Activated CD8-positive, alpha-beta memory T cell treated with anti-CD3 and anti-CD28 coated beads, Interleukin-2, amount 10 ng/mL, durations not matched to agents 7 days and 5 days (primary cell): ENCODE data around the gene MARCHF6. TPM values are rescaled to one million over a fixed set of nuclear protein-coding genes. Genes with fewer than 3 reads are reported as not detected.
A peak's percentile ranks its signal among the peaks of the same experiment; 100 is the strongest.
"Not testable (repeated sequence)": the region's sequence is repeated elsewhere in the genome, so short reads cannot be mapped to it uniquely, and the experiment has no call there.

Source experiments
- ATAC-seq: fragments of 150-1000 bp; cut with Tn5 transposase; one replicate; pipeline ENCODE4 v1.10.0; 2021; ENCODE audit warnings: moderate library complexity
- CTCF ChIA-PET: fragments of 350-600 bp; sonication (Branson Sonifier 250); formaldehyde crosslinking; loops from one replicate; lab custom pipeline; 2021; ENCODE audit warnings: antibody characterized with exemption; lab: Charles Lee
- DNase-seq: peaks from one replicate; pipeline ENCODE4 v3.0.0-alpha.2; 2020
- H3K27ac Mint-ChIP-seq: one replicate; pipeline ENCODE4 v1.8.0; 2021; ENCODE audit warnings: mild to moderate bottlenecking, mixed read lengths
- H3K27me3 Mint-ChIP-seq: one replicate; pipeline ENCODE4 v1.8.0; 2021; ENCODE audit warnings: mixed read lengths
- H3K36me3 Mint-ChIP-seq: one replicate; pipeline ENCODE4 v1.8.0; 2021; ENCODE audit warnings: mild to moderate bottlenecking, mixed read lengths
- H3K4me1 Mint-ChIP-seq: one replicate; pipeline ENCODE4 v1.8.0; 2021; ENCODE audit warnings: mixed read lengths
- H3K4me3 Mint-ChIP-seq: one replicate; pipeline ENCODE4 v1.8.0; 2021; ENCODE audit warnings: mild to moderate bottlenecking, moderate library complexity, mixed read lengths
- H3K9me3 Mint-ChIP-seq: one replicate; pipeline ENCODE4 v1.8.0; 2022; ENCODE audit warnings: low read depth, mixed read lengths
- total RNA-seq, 2 experiments: library from RNA; stranded (reverse); gene quantifications; one replicate each; pipeline ENCODE4 v1.2.3, GENCODE V29; 2021

Gene MARCHF6
- total RNA-seq, 2 experiments from 2014 or later, result 88.5 to 89.9 TPM

- CTCF ChIA-PET, result interaction anchor here (0.6 kb wide), 1 partner anchor 246 kb away, joined by 3 read pairs; no protein-coding TSS in a partner anchor
- no peak for DNase-seq
- ATAC-seq, result no peak
- H3K36me3 Mint-ChIP-seq, result peaks cover 31% of the 10 kb centered on the region
- H3K9me3 Mint-ChIP-seq, result no peaks in the 10 kb centered on the region
- no peak overlapping the region for H3K4me3 Mint-ChIP-seq
- H3K4me1 Mint-ChIP-seq, result no peaks in the 10 kb centered on the region
- no peaks in the 10 kb centered on the region for H3K27me3 Mint-ChIP-seq
- no peak overlapping the region for H3K27ac Mint-ChIP-seq
These were observed 37.6 kb downstream of the MARCHF6 start for GRCh38 chr5:10391130-10391529.

- CTCF ChIA-PET, H3K4me1 Mint-ChIP-seq, DNase-seq, H3K27me3 Mint-ChIP-seq, ATAC-seq, H3K4me3 Mint-ChIP-seq, H3K27ac Mint-ChIP-seq, H3K9me3 Mint-ChIP-seq: not testable (repeated sequence)
- peaks cover 39% of the 10 kb centered on the region for H3K36me3 Mint-ChIP-seq
These were observed 39.3 kb downstream of the MARCHF6 start for GRCh38 chr5:10392567-10393328.

DNA sequence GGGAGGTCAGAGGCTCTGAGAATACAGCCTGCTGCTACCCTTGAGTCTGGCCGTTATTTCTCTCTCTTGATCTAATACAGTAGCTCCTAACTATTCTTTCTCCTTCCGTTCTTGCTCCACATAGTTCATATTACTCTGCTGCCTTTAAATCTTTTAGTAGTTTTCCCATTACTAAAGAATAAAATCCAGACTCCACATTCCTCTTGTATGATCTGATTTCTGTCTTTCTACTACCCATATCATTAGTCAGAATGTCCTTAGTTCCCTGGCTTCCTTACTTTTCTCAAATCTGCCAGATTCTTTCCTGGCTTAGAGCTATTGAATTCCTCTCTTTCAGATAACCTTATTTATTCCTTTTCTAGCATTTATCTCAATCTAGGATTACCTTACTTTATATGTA lies 40.0 kb downstream of the MARCHF6 start:
- CTCF ChIA-PET, result no interaction called here
- H3K4me1 Mint-ChIP-seq, result no peaks in the 10 kb centered on the region
- H3K27me3 Mint-ChIP-seq, result no peaks in the 10 kb centered on the region
- no peak overlapping the region for H3K4me3 Mint-ChIP-seq
- H3K36me3 Mint-ChIP-seq, result peaks cover 43% of the 10 kb centered on the region
- DNase-seq (no peak), ATAC-seq (no peak)
- H3K9me3 Mint-ChIP-seq, result no peaks in the 10 kb centered on the region
- no peak overlapping the region for H3K27ac Mint-ChIP-seq

- Mint-ChIP-seq H3K9me3 (no peaks in the 10 kb centered on the region), H3K36me3 (peaks cover 39% of the 10 kb centered on the region), H3K27me3 (no peaks in the 10 kb centered on the region), H3K27ac (no peak overlapping the region), H3K4me1 (peaks cover 7% of the 10 kb centered on the region), H3K4me3 (no peak overlapping the region)
- no peak for DNase-seq
- CTCF ChIA-PET, result interaction anchor here (0.7 to 1.0 kb wide), 2 partner anchors 14 to 28 kb away, joined by 3 to 4 read pairs; no protein-coding TSS in a partner anchor
- ATAC-seq, result no peak
These were observed 43.1 kb downstream of the MARCHF6 start for GRCh38 chr5:10396552-10396951.

DNA sequence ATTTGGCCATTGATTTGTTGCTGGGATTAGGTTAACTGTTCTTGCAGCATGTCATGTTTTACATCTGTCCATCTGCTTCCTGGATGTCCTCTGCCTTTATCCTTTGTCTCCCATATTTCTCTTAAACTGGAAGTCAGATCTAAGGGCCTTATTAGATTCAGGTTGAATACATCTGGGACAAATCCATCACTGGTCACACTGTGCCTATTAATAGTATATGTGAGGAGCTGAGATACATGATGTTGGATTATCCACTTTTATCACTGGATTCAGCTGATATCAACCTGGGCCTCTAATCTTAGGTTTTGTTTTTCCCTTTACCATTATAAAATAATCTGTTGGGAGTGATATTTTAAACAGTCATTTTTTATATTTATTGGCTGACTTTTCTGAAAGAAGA lies 46.3 kb downstream of the MARCHF6 start:
- ATAC-seq (no peak), DNase-seq (no peak)
- Mint-ChIP-seq H3K27me3 (no peaks in the 10 kb centered on the region), H3K4me3 (no peak overlapping the region), H3K4me1 (peaks cover 11% of the 10 kb centered on the region), H3K27ac (no peak overlapping the region), H3K9me3 (no peaks in the 10 kb centered on the region), H3K36me3 (peaks cover 37% of the 10 kb centered on the region)
- CTCF ChIA-PET, result interaction anchor here (1.0 kb wide), 1 partner anchor 116 kb away, joined by 3 read pairs; no protein-coding TSS in a partner anchor

GRCh38 chr5:10400411-10400810 lies 46.9 kb downstream of the MARCHF6 start:
- H3K9me3 Mint-ChIP-seq, result no peaks in the 10 kb centered on the region
- H3K4me1 Mint-ChIP-seq, result peaks cover 11% of the 10 kb centered on the region
- DNase-seq (no peak), ATAC-seq (no peak)
- CTCF ChIA-PET, result interaction anchor here (1.0 kb wide), 1 partner anchor 116 kb away, joined by 3 read pairs; no protein-coding TSS in a partner anchor
- H3K4me3 Mint-ChIP-seq, result no peak overlapping the region
- peaks cover 35% of the 10 kb centered on the region for H3K36me3 Mint-ChIP-seq
- no peaks in the 10 kb centered on the region for H3K27me3 Mint-ChIP-seq
- no peak overlapping the region for H3K27ac Mint-ChIP-seq

DNA sequence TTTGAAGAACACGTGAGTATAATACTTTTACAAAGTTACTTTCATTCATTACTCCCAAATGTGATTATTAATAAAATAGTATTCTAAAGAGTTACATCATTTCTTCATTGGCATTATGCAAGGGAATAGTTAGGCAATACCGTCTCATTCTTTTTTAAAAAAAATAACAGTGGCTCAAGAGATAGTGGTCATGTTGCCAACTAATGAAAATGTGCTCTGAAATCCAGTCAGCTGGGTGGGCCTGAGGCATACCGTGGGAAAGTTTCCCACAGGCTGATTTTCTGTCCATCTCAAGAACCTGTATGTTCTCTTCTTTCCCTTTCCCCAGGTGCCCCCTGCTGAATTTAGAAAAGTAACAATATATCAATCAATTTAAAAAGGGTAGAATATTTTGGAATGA lies 47.3 kb downstream of the MARCHF6 start:
- DNase-seq, result no peak
- Mint-ChIP-seq H3K4me1 (peaks cover 11% of the 10 kb centered on the region), H3K36me3 (peaks cover 37% of the 10 kb centered on the region), H3K4me3 (no peak overlapping the region), H3K9me3 (no peaks in the 10 kb centered on the region), H3K27ac (no peak overlapping the region), H3K27me3 (no peaks in the 10 kb centered on the region)
- CTCF ChIA-PET, result no interaction called here
- ATAC-seq, result no peak

DNA sequence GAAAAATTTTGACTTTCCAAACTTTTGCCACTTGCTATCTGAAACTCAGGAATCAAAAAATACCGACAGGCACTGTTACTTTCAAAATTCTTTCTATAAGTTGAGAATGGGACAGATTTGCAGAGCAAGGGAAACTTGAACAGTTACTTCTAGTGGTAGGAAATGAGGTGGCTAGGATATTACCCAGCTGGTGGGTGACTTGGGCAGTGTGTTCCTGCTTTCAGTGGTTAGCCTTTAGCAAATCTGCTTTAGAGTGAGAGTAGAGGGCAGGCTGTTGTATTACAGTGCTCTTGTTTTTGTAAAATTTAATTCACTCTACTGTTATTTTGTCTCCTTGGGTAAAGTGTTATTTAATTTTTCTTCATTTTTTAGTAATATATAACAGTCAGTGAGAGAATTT lies 48.0 kb downstream of the MARCHF6 start:
- Mint-ChIP-seq H3K4me3 (no peak overlapping the region), H3K4me1 (peaks cover 11% of the 10 kb centered on the region), H3K27me3 (no peaks in the 10 kb centered on the region), H3K9me3 (no peaks in the 10 kb centered on the region), H3K36me3 (peaks cover 35% of the 10 kb centered on the region), H3K27ac (no peak overlapping the region)
- ATAC-seq (peak; percentile 60), DNase-seq (no peak)
- CTCF ChIA-PET, result no interaction called here

Other genes with a start within 250 kb of the MARCHF6 start
- gene ATPSCKMT, start 103.8 kb upstream of the MARCHF6 start, total RNA-seq, result 10 to 100 TPM; 18.8 to 24.7 TPM
- gene CCT5, start 103.4 kb upstream of the MARCHF6 start, total RNA-seq, result 100 to 1,000 TPM; 270 to 342 TPM
- 1 to 10 TPM; 2.7 to 3.2 TPM for gene CMBL, start 45.8 kb upstream of the MARCHF6 start, total RNA-seq
- 1 to 10 TPM; 1.1 to 2.4 TPM for gene ROPN1L, start 88.2 kb downstream of the MARCHF6 start, total RNA-seq
- 10 to 100 TPM in 1 of 2 experiments, 1 to 10 TPM in 1; 6.8 to 13.8 TPM for gene ANKRD33B, start 210.4 kb downstream of the MARCHF6 start, total RNA-seq